Measurements from ENCODE around the gene TET1. TPM values are rescaled to one million over a fixed set of nuclear protein-coding genes. Genes with fewer than 3 reads are reported as not detected.

TET1 gene
- total and polyA plus RNA-seq, 2 experiments from 2014 or later, result 37.2 to 90.5 TPM

DNA sequence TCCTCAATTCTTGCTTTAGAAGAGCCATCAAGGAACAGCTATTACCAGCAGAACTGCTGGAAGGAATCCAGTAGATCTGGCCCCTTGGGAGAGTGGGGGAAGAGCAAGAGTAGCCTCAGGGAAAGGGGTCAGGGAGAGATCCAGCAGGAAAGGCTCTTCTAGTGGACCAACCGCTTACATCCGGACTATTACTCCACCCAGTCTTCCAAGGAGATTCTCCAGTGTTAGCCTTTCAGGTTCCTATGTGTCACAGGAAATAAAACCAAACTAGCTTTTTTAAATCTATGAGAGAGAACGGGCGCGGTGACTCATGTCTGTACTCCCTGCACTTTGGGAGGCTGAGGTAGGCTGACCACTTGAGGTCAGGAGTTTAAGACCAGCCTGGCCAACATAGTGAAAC lies 34.3 kb downstream of the TET1 start:
- H3K27me3 ChIP-seq (ENCODE audit: insufficient read depth), result no peaks in the 10 kb centered on the region
- DNase-seq (ENCODE audit: low spot score) (no peak), ATAC-seq (peak; percentile 14; the same call in 1 of the 3 replicates)
- H3F3A ChIP-seq (replicated peaks; ENCODE audit: low read depth), result peaks cover 27% of the 10 kb centered on the region
- H3K4me1 Mint-ChIP-seq, result peaks cover 31% of the 10 kb centered on the region
- H2AFZ ChIP-seq, result no peak overlapping the region
- TF ChIP-seq ZNF114 (CRISPR knock-in tag; IDR thresholded peaks at IDR 0.05) (no peak), NANOG (IDR thresholded peaks at IDR 0.05; ENCODE audit: borderline replicate concordance) (no peak), JUNB (IDR thresholded peaks at IDR 0.05; ENCODE audit: unreplicated experiment) (no peak), ZNF331 (CRISPR knock-in tag; IDR thresholded peaks at IDR 0.05; ENCODE audit: low read depth) (no peak), ZNF462 (CRISPR knock-in tag; IDR thresholded peaks at IDR 0.05) (no peak), POLR2AphosphoS5 (IDR thresholded peaks at IDR 0.05; ENCODE audit: low read depth) (no peak), STAT1 (IDR thresholded peaks at IDR 0.05; ENCODE audit: unreplicated experiment) (no peak)
- H3K79me2 ChIP-seq (replicated peaks; ENCODE audit: insufficient read depth), result peaks cover 84% of the 10 kb centered on the region
- H3K36me3 Mint-ChIP-seq (ENCODE audit: low read depth), result peaks cover 20% of the 10 kb centered on the region
- H3K27me3 Mint-ChIP-seq (ENCODE audit: insufficient read depth, low read depth, poor library complexity), result peaks cover 10% of the 10 kb centered on the region
- peak overlapping the region; percentile 14; the same call in 1 of the 2 replicates for H3K4me2 ChIP-seq
- H3K9me3 Mint-ChIP-seq, result no peaks in the 10 kb centered on the region
- H4K20me1 ChIP-seq (replicated peaks; ENCODE audit: insufficient read depth), result peaks cover 23% of the 10 kb centered on the region
- no peak overlapping the region for H3K4me3 Mint-ChIP-seq
- no peaks in the 10 kb centered on the region for H3K36me3 ChIP-seq (ENCODE audit: insufficient read depth)
- H3K27ac ChIP-seq (ENCODE audit: low read depth), result peak overlapping the region; percentile 84
- H3K4me3 ChIP-seq, result no peak overlapping the region
- H3K9me2 ChIP-seq (ENCODE audit: insufficient read depth), result no peaks in the 10 kb centered on the region
- H3K4me1 ChIP-seq (ENCODE audit: insufficient read depth), result peaks cover 27% of the 10 kb centered on the region
- peak overlapping the region; percentile 40; the same call in 1 of the 2 replicates for H3K27ac Mint-ChIP-seq

DNA sequence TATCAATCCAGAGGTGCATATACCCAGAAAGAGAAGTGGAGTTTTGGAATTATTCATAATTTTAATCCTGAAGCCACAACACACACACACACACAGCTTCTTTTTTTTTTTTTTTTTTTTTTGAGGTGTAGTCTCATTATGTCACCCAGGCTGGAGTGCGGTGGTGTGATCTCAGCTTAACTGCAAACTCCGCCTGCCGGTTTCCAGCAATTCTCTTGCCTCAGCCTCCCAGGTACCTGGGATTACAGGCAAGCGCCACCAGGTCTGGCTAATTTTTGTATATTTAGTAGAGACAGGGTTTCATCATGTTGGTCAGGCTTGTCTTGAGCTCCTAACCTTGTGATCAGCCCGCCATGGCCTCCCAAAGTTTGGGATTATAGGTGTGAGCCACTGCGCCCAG lies 35.4 kb downstream of the TET1 start:
- H3K27ac Mint-ChIP-seq, result no peak overlapping the region
- peaks cover 34% of the 10 kb centered on the region for H3K4me1 ChIP-seq (ENCODE audit: insufficient read depth)
- no peaks in the 10 kb centered on the region; the same call in 2 of the 3 replicates for H3K9me3 Mint-ChIP-seq
- peaks cover 27% of the 10 kb centered on the region for H3F3A ChIP-seq (replicated peaks; ENCODE audit: low read depth)
- H3K27me3 ChIP-seq (ENCODE audit: insufficient read depth), result no peaks in the 10 kb centered on the region
- H3K4me3 ChIP-seq, result no peak overlapping the region
- H3K4me2 ChIP-seq, result no peak overlapping the region
- no peaks in the 10 kb centered on the region for H3K9me2 ChIP-seq (ENCODE audit: insufficient read depth)
- peaks cover 18% of the 10 kb centered on the region for H4K20me1 ChIP-seq (replicated peaks; ENCODE audit: insufficient read depth)
- no peak for DNase-seq (ENCODE audit: low spot score)
- no peaks in the 10 kb centered on the region for H3K36me3 ChIP-seq (ENCODE audit: insufficient read depth)
- H3K79me2 ChIP-seq (replicated peaks; ENCODE audit: insufficient read depth), result peaks cover 73% of the 10 kb centered on the region
- peak overlapping the region; percentile 84; the same call in 1 of the 2 replicates for H3K27ac ChIP-seq (ENCODE audit: low read depth)
- H3K36me3 Mint-ChIP-seq (ENCODE audit: low read depth), result peaks cover 13% of the 10 kb centered on the region
- H3K4me3 Mint-ChIP-seq, result no peak overlapping the region
- H3K27me3 Mint-ChIP-seq (ENCODE audit: insufficient read depth, low read depth, poor library complexity), result peaks cover 10% of the 10 kb centered on the region
- no peak overlapping the region for H2AFZ ChIP-seq
- H3K4me1 Mint-ChIP-seq, result peaks cover 41% of the 10 kb centered on the region
- ATAC-seq, result no peak
- TF ChIP-seq ZNF331 (CRISPR knock-in tag; IDR thresholded peaks at IDR 0.05; ENCODE audit: low read depth) (no peak), CREB1 (CRISPR knock-in tag; IDR thresholded peaks at IDR 0.05; ENCODE audit: low read depth) (no peak), STAT1 (IDR thresholded peaks at IDR 0.05; ENCODE audit: unreplicated experiment) (no peak), NANOG (IDR thresholded peaks at IDR 0.05; ENCODE audit: borderline replicate concordance) (no peak), ZNF114 (CRISPR knock-in tag; IDR thresholded peaks at IDR 0.05) (no peak), JUNB (IDR thresholded peaks at IDR 0.05; ENCODE audit: unreplicated experiment) (no peak), EZH2phosphoT487 (IDR thresholded peaks at IDR 0.05; ENCODE audit: unreplicated experiment) (no peak), POLR2AphosphoS5 (IDR thresholded peaks at IDR 0.05; ENCODE audit: low read depth) (no peak)
- TF ChIP-seq, protein P1, sequence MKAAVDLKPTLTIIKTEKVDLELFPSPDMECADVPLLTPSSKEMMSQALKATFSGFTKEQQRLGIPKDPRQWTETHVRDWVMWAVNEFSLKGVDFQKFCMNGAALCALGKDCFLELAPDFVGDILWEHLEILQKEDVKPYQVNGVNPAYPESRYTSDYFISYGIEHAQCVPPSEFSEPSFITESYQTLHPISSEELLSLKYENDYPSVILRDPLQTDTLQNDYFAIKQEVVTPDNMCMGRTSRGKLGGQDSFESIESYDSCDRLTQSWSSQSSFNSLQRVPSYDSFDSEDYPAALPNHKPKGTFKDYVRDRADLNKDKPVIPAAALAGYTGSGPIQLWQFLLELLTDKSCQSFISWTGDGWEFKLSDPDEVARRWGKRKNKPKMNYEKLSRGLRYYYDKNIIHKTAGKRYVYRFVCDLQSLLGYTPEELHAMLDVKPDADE (IDR thresholded peaks at IDR 0.05), result no peak
- TF ChIP-seq, protein P2, sequence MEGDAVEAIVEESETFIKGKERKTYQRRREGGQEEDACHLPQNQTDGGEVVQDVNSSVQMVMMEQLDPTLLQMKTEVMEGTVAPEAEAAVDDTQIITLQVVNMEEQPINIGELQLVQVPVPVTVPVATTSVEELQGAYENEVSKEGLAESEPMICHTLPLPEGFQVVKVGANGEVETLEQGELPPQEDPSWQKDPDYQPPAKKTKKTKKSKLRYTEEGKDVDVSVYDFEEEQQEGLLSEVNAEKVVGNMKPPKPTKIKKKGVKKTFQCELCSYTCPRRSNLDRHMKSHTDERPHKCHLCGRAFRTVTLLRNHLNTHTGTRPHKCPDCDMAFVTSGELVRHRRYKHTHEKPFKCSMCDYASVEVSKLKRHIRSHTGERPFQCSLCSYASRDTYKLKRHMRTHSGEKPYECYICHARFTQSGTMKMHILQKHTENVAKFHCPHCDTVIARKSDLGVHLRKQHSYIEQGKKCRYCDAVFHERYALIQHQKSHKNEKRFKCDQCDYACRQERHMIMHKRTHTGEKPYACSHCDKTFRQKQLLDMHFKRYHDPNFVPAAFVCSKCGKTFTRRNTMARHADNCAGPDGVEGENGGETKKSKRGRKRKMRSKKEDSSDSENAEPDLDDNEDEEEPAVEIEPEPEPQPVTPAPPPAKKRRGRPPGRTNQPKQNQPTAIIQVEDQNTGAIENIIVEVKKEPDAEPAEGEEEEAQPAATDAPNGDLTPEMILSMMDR (conservative IDR thresholded peaks at IDR 0.05; ENCODE audit: low read depth in 2 of 2), result no peak

All from GM23338 (cell line).